ENCODE data around the gene GALNT9.

Gene GALNT9

GRCh38 chr12:132204793-132205270, 124.6 kb downstream of the GALNT9 start:
- no peak overlapping the region for H3K4me3 ChIP-seq (ENCODE audit: low read depth, low read length)
- no peak for TF ChIP-seq CTCF (IDR thresholded peaks at IDR 0.05; ENCODE audit: low read depth, low read length)

- no peak overlapping the region for H3K4me3 ChIP-seq (ENCODE audit: low read depth, low read length)
- TF ChIP-seq CTCF (IDR thresholded peaks at IDR 0.05; ENCODE audit: low read depth, low read length) = no peak
Observed at GRCh38 chr12:132204063-132204792, 125.2 kb downstream of the GALNT9 start.

DNA sequence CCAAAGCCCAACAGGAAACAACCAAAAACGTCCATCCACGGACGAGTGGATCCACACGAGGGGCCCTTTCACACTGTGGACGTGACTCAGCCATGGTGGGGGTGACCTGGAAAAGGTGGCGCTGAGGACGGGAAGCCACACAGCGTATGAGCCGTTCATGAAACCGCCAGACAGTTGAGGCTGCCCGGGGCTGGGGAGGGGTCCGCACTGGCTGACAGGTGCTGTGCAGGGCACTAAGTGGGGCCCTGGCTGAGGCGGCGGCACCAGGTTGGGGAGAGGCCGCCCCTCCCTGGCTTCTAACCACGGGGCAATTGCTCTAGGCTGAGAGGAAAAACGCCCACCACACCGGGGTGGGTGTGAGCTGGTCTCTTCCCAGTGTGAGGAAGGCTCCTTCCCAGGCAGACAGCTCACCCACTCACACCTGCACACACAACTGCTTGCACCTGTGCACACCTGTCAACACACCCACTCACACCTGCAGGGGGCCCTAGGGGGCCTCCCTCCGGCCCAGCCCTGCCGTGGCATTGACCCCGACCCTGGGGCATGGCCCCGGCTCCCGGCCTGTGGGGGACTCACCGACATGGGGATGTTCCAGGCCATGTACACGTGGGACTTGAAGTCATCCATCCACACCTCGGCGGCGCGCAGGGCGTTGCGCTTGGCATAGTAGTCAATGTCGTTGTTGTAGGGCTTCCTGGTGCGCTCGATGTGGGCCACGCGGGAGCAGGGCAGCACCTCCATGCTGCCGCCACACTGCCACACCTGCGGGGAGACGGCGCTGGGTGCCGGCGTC, 126.3 kb downstream of the GALNT9 start:
- H3K4me3 ChIP-seq (ENCODE audit: low read depth, low read length) = no peak overlapping the region
- TF ChIP-seq CTCF (IDR thresholded peaks at IDR 0.05; ENCODE audit: low read depth, low read length) = no peak

GRCh38 chr12:132201391-132202120, 127.8 kb downstream of the GALNT9 start:
- TF ChIP-seq CTCF (IDR thresholded peaks at IDR 0.05; ENCODE audit: low read depth, low read length) = no peak
- no peak overlapping the region for H3K4me3 ChIP-seq (ENCODE audit: low read depth, low read length)

- no peak overlapping the region for H3K4me3 ChIP-seq (ENCODE audit: low read depth, low read length)
- TF ChIP-seq CTCF (IDR thresholded peaks at IDR 0.05; ENCODE audit: low read depth, low read length) = no peak
Observed at GRCh38 chr12:132200800-132201199, 128.6 kb downstream of the GALNT9 start.

- no peak overlapping the region for H3K4me3 ChIP-seq (ENCODE audit: low read depth, low read length)
- no peak for TF ChIP-seq CTCF (IDR thresholded peaks at IDR 0.05; ENCODE audit: low read depth, low read length)
Observed at GRCh38 chr12:132199526-132200319, 129.7 kb downstream of the GALNT9 start.
